OCI-M2 (cell line): ENCODE results near the gene OXTR.

Experiments
- DNase-seq: peaks from one replicate; lab custom pipeline; 2025; ENCODE audit not compliant: unreplicated experiment; lab: John Stamatoyannopoulos, UW

OXTR gene

DNA sequence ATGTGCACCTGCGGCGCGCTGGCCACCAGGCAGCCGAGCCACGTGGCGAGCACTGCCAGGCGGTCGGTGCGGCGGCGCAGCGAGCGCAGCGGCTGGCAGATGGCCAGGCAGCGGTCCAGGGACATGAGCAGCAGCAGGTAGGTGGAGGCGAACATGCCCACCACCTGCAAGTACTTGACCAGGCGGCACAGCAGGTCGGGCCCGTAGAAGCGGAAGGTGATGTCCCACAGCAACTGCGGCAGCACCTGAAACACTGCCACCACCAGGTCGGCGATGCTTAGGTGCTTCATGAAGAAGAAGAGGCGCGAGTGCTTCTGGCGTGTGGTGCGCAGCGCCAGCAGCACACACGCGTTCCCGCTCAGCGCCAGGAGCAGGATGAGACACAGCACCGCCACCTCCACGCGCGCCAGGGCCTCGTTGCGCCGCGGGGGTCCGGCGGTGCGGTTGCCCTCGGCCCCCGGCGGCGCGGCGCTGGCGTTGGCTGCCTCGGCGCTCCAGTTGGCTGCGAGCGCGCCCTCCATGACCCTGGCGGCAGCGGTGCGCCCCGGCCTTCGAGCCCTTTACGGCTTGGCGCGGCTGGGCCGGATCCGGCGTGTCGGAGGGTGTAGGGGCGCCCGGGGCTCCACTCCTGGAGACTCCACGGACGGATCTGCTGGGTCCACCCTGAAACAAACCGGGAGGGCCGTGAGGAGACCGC is 1.6 kb downstream of the OXTR start:
- no peak for DNase-seq

DNA sequence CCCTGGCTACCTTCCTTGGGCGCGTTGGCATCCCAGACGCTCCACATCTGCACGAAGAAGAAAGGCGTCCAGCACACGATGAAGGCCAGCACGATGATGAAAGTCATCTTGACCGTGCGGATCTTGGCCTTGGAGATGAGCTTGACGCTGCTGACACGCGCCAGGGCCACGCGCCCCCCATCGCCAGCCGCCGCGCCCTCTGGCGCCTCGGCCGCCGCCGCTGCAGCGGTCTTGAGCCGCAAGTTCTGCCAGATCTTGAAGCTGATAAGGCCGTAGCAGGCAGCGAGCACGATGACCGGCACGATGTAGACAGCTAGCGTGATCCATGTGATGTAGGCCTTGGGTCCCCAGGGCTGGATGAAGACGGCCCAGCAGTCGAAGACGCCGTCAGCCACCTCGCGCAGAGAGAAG is 2.2 kb downstream of the OXTR start:
- no peak for DNase-seq

DNA sequence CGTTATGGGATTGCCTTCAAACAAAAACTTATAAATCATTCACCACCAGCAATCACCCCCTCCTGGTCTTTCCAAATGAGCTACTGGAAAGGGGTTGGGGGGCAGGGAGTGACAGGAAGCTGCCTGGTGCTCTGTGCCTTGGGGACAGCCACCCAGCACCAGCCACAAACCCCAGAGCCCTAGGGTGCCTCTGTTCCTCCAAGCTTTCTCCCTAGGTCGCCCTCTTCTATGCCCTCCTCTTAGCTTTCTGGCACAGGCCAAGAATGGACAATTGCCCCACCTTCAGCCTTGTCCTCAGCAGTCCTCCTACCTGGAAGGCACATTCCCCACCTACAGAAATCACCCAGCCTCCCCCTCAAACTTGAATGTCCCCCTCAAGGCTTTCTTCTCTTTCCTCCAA is 3.3 kb downstream of the OXTR start:
- DNase-seq = no peak

DNA sequence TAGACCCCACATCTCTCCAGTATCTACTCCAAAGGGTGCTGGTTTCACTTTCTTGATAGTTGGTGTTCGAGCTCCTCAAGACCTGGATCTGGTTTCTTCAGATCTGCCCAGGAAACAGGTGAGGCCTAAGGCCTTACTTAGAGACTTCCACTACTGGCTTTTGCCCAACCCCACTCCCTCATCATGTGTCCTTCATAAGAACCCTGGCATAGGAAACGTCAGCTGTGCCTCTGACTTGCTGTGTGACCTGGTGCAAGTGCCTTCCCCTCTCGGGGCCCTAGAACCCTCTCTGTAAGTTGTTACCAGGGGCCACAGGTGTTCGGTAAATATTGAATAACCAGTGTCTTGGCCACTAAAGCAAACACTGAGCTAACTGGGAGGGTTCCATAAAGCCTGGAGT is 3.9 kb downstream of the OXTR start:
- DNase-seq = no peak

DNA sequence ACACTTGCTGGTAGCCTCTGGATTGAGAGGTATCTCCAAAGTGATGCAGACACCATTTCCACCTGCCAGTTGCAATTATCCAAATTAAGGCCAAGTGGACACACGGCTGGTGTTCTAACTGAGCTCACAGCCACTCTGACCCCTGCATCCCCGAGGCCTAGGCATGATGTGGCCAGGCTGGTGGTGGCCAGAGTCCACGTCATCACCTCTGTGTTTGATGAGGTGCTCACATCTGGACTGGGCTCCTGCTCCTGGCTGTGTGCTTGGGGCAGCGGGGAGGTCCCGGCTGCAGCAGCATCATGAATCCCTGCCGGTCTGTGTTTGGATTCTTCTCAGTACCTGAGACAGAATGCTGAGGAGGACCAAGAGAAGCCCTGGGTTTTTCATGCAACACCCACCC is 4.9 kb downstream of the OXTR start:
- no peak for DNase-seq

DNA sequence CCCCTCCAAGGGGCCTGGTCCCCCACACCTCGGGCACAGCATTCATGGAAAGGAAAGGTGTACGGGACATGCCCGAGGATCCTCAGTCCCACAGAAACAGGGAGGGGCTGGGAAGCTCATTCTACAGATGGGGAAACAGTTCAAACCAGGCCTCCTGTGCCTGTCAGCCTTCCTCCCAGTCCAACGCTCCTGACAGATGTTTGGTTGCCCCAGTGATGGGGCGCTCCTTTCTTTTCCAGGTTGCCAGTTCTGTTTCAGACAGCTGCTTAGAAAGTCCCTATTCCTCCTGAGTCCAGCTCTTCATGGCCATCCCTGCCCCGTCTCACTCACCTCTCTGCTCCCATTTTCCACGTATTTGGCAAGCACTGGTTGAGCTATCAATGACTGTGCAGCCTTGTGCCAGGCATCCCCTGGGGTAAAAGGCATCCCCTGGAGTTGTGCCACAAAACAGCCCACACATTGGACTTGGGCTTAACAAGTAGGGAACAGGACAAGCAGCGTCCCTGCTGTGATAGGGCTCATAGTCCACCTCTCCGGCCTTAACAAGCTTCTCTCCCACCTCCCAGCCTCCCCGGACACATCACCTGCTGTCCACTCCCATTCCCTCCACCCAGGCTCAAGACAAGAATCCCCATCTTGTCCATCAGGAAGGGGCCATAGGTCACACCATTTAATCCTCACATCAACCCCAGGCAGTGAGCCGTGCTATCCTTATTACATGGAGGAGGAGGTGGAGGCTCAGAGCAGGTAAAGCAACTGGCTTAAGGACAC is 6.6 kb downstream of the OXTR start:
- no peak for DNase-seq

DNA sequence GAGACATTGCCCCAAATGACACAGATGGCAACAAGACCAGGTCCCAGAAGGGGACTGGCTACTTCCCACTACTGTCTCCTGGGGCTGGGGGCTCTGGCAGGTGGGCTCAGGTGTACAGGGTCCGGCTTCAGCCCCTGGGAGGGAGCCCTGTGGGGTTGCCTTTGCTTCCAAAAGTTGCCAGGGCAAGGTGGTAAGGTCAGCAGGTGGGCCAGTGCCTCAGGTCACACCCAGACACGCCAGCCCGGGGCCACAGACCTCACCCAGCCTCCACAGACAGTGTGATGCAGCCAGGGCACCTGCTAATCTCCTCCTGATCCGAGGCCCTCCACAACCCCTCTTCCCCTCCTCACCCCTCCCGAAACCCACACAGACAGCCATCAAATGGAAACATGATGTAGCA is 7.5 kb downstream of the OXTR start:
- DNase-seq = no peak

DNA sequence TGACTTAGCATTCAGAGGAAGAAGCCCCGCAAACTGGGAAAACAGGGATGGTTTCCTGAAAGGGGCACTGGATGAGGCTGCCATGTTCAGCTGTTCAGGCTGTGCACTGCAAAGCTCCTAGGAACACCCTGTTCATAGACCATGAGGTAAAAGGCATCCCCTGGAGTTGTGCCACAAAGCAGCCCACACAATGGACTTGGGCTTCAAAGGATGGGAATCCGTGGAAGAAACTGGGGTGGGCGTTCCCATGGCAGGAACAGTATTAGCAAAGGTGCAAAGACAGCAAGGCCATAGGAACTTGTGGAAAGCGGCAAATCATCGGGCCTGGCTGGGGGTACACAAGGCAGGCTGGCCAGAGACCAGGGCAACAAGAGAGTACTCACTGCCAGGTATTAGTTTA is 8.9 kb downstream of the OXTR start:
- no peak for DNase-seq

DNA sequence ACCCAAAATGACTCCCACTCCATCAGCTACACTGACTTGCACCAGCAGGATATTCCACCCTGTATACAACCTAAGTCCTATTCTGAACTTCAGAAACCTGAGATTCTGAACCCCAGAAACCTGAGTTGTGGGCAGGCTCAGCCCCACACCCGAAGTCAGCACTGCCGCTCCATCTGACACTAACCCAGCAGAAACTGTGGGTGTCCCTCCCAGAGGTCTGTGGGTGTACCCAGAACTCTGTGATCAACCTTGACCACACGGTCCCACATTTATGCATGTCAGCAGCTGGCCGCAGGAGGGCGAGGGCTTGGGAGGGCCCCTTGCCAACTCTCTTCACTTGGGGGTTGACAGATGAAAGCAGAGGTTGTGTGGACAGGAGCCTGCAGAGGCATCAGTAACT is 9.3 kb downstream of the OXTR start:
- DNase-seq = no peak

DNA sequence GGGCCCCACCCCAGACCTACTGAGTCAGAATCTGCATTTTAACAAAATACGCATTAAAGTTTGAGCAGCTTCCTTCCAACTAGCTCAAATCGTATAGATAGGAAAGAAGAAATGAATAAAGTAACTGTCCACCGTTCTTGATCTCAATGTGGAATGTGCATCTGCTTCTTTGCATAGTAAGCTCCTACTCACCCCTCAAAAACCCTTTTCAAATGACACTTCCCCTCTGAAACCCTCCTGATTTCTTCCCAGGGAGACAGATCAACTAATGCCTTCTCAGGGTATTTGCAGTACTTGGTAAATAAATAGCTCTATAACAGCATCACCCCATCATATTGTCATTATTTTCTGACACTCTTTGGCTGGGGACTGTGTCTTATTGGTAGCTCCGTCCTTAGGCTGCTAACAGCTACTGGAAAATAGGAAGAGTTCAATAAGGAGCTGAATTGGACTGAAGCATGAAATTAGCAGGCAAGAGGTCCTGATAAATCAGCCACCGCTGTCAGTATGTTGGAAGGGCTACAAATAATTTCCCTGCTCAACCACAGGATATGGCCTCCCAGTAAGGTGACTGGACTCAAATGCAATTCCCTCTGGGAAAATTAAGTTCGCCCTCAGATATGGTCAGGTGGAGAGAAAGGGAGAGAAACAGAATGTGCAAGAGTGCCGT is 10.2 kb downstream of the OXTR start:
- no peak for DNase-seq

DNA sequence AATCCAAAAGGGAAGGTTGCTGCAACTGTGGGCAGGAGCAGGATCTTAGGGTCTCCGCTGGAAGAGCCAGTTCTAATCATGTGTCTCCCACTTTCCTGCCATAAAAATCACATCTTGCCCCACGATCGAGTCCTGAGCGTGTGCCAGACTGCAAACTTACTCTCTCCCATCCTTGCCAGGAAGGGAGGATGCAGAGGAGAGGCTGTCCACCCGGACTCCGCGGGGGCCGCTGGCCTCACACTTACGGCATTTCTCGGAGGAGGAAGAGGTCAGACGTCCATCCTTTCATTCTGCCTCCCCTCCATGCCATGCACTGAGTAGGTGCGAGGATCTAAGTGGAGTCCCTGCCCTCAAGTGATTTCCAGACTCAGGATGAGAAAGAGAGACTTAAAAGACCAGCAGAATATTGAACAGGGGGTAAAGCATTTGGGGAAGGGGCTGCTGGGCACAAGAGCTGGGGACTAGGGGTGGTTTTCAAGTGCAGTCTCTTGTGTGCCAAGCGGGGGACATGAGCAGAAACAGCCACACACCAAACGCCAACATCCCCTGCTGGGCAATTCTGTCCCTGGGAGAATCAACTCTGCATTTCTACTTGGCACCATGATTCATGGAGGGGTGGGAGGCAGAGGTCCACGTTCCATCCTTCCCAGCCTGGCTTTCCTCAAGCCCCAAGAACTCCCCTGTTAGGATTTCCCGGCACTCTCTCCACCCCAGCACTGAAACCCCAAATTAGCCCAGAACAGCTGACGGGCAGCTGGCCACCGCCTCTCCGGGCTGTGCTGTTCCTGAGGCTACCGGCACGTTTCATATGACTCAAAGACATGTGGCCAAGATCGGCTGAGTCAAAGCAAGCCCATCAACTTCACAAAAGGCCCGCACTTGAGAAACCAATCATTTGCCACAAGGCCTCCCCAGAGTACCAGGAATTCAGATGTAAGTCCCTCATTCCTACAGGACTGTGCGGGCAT is 11.6 kb downstream of the OXTR start:
- DNase-seq = no peak

DNA sequence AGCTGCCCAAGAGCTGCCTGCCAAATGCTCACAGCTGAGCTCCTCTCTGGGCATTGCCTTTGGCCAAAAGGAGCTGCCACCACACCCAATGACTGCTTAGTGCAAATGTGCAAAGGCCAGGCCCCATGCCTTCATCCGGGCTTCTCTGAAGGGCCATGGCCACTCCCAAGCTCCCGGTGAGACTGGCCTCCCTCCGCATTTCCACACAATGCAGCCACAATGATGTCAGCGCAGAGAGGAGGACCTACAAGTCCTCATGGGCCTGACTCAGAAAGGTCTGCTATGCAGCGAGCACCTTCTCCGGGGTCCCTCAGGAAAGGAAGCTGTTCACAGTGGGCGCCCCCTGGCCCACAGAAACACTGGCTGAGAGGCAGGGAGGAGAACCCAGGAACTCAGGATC is 12.7 kb downstream of the OXTR start:
- no peak for DNase-seq

DNA sequence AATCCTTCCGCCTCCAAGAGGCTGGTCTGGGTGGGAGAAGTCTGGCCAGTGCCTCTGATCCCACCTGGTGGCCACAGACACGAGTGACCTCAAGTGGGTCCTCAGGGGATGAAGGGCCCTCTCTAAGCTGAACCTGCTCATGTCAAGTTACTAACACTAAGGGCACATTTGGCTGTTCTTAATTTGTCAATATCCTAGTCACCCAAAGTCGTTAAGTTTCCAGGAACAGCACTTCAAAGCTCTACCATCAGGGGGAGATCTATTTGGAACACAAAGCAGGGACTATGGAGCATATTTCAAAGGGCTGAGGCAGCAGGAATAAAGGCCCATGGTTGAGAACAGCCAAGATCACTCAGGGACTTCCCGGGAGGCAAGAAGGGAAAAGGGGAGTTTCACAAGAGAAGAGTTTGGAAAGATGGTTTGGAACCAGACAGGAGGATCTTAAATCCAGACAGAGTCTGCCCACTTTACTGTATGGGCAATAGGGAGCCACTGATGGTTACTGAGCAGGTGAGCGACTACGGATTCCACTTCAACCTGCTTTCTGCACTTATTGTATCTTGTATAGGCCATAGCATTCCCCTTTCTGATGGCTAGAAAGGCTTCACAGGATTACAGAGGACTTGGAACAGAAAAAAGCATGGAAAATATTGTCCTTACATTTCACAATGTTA is 13.7 kb downstream of the OXTR start:
- DNase-seq = no peak

DNA sequence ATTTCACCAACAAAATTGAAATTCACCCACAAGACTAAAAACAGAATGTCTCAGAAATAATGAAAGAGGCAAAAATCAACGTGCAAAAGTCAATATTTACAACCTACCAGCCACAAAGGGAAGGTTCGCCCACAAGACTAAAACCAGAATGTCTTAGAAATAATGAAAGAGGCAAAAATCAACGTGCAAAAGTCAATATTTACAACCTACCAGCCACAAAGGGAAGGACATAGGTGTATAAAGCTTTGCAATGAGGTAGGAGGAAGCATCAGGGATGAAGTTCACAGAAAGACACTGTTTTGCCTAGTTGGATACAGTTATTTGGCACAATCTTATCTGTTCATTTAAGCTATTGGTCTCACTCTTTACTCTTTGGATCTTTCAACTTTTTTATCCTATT is 14.3 kb downstream of the OXTR start:
- DNase-seq = no peak

DNA sequence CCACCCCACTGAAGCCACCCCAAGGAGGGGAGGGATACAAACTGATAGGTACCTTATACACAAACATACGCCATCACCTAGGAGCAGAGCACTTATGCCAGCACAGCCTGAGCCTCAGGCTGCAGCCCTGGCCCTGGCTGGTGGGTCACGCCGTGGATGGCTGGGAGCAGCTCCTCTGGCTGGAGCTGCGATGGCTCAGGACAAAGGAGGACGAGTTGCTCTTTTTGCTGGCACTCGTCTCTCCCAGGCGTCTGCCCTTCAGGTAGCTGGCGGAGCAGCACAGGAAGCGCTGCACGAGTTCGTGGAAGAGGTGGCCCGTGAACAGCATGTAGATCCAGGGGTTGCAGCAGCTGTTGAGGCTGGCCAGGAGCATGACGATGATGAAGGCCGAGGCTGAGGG is 16.6 kb downstream of the OXTR start:
- no peak for DNase-seq

DNA sequence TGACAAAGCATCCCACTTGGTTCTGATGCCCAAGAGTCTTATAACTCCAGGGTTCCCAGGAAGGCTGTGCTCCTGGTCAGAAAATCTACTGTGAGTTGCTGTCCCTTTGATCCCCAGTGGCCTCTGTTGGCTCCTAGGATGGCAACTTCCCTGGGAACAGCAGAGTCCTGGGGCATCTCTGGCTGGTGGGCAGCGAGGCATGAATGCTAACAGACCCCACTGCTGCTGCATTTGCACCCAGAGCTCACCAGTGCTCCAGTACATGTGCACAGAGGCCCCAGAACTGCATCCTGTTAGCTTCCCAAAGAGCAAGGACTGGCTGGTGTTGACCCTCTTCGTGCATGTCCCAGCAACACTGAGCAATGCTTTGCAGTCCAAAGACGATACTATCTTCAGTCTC is 20.1 kb downstream of the OXTR start:
- DNase-seq = no peak

DNA sequence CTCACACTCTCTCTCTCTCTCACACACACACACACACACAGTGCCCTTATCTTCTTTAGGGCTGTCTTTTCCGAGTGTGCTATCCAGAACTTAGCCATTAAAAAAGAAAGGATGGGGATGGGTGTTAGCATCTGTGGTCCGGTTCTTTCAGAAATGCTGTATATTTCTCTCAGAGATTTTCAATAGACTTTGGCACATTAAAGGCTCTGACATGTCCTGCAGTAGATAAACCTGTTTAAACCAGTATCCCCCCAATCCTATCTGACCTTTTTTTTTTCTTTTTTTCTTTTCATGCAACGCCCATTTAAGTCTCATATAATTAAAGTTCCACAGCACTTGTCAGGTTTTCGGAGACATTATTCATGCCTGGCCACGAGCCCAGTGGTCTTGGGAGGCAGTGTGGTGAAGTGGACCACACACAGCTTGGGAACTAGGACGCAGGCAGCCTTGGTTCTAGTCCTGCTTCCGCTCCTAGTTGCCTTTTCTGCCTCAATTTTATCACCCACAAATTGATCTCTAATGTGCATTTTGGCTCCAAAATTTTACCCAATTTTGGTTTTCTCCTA is 22.6 kb downstream of the OXTR start:
- DNase-seq = no peak

DNA sequence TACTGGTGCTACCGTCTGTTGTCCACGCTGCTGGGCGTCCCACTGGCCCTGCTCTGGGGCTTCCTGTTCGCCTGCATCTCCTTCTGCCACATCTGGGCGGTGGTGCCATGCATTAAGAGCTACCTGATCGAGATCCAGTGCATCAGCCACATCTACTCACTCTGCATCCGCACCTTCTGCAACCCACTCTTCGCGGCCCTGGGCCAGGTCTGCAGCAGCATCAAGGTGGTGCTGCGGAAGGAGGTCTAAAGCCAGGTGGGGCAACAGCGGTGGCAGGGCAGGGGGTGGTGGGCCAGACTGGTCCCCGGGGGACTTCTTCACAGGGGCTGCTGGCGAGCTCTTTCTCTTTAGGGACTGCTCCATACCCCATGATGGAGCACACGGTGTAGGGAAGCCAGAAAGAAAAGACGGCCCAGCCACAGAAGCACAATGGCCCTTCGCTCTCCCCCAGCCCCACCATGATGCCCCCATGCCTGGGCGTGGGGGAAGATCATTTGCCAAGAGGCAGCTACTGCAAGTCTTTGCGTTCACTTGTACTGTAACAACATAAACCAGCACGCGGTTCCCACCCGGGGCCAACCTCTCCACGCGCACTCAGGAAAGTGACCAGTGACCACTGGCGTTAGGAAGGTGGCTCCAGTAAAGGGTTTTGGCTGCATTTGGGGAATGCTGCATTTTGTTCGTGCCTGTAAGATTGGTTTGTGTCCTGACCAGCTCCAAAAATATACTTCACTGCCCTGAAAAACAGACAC is 23.6 kb downstream of the OXTR start:
- no peak for DNase-seq

DNA sequence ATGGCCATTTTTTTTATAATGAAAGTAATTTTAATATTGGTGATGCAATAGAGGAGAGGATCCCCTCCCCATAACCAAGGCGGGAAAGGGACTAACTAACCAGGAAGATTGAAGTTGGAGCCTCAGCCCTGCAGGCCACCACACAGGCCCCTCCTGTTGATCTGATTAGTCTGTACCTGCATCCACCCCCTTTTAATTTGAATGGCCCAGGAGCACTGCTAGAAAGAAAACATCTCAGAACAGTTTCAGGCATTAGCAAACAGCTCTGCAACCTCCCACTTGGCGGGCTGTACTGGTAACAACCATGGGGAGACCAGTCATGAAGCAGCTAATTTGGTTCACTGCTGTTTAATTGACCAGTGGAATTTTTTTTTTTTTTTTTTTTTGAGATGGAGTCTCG is 25.5 kb downstream of the OXTR start:
- DNase-seq = no peak
